GM12865 (cell line): ENCODE data around the gene WDR89.

Experiments
- DNase-seq: peaks from one replicate; pipeline ENCODE4 v3.0.0; 2010; ENCODE audit warnings: low read depth
- H3K4me3 ChIP-seq: 2 replicates; pipeline ENCODE4 v1.5.1; 2011; ENCODE audit warnings: mild to moderate bottlenecking, low read depth, low read length, control low read depth
- CTCF ChIP-seq: IDR thresholded peaks from 2 replicates; pipeline ENCODE4 v1.5.1; 2011; ENCODE audit warnings: low read length, control low read depth, low read depth, inconsistent platforms; ENCODE audit not compliant: insufficient read depth; ENCODE audit errors: missing control alignments

The WDR89 gene

DNA sequence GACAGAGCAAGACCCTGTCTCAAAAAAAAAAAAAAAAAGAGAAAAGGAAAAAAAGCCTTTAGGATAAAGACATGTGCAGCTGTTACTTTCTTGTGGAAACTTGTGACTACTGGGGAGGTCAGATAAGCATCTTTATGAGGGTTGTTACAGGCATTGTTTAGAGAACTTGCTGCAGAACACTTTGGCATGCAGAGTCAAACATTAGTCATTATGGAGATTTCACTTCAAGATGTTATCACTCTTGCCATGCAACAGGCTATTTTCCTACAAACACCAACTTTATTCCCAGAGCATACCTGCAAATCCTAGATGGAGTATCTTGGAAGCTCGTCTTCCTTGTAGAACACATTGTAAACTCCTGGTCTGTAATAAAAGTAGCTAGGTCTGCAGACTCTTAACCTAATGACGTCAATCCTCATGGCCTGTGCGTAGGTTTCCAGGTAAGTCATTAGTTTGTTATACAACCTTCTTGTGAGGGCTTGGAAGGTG is 36.3 kb upstream of the WDR89 start:
- no peak for DNase-seq
- no peak for TF ChIP-seq CTCF
- no peak overlapping the region for H3K4me3 ChIP-seq

DNA sequence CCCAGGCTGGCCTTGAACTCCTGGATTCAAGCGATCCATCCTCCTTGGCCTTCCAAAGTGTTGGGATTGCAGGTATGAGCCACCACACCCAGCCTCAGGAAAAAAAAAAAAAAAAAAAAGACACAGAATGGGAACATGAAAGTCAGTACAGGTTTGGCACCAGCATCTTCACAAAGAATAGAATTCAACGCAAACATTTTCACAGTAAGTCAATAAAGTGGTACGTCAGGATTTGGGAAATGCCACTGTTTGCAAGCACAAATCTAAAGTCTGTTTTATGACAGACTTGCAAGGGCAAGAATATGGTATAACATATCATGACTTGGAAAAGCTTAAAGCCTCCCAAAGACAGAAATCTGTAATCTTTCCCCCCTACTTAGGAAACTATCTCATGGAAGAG is 34.9 kb upstream of the WDR89 start:
- no peak for DNase-seq
- no peak overlapping the region for H3K4me3 ChIP-seq
- no peak for TF ChIP-seq CTCF

- no peak for TF ChIP-seq CTCF
- H3K4me3 ChIP-seq: no peak overlapping the region
- no peak for DNase-seq
Observed at GRCh38 chr14:63673886-63674497, 32.3 kb upstream of the WDR89 start.

GRCh38 chr14:63673255-63673654 is 31.6 kb upstream of the WDR89 start:
- no peak overlapping the region for H3K4me3 ChIP-seq
- no peak for TF ChIP-seq CTCF
- no peak for DNase-seq

- DNase-seq: no peak
Observed at GRCh38 chr14:63672417-63673180, 30.9 kb upstream of the WDR89 start.

GRCh38 chr14:63671987-63672386 is 30.3 kb upstream of the WDR89 start:
- no peak overlapping the region for H3K4me3 ChIP-seq
- TF ChIP-seq CTCF: no peak
- DNase-seq: no peak

More at GRCh38 chr14:63672417-63673180, 30.9 kb upstream of the WDR89 start:
- H3K4me3 ChIP-seq: no peak overlapping the region
- TF ChIP-seq CTCF: no peak
